HG02981 (cell line): ENCODE results near the gene SNTG2.
A peak's percentile ranks its signal among the peaks of the same experiment; 100 is the strongest.

Source experiments
- ATAC-seq: cut with Tn5 transposase; IDR thresholded peaks from one replicate; pipeline ENCODE4 v1.9.1; 2021; ENCODE audit warnings: mild to moderate bottlenecking, moderate library complexity; ENCODE audit not compliant: unreplicated experiment

Gene SNTG2

GRCh38 chr2:987789-988188 lies 37.1 kb downstream of the SNTG2 start:
- ATAC-seq, result no peak

DNA sequence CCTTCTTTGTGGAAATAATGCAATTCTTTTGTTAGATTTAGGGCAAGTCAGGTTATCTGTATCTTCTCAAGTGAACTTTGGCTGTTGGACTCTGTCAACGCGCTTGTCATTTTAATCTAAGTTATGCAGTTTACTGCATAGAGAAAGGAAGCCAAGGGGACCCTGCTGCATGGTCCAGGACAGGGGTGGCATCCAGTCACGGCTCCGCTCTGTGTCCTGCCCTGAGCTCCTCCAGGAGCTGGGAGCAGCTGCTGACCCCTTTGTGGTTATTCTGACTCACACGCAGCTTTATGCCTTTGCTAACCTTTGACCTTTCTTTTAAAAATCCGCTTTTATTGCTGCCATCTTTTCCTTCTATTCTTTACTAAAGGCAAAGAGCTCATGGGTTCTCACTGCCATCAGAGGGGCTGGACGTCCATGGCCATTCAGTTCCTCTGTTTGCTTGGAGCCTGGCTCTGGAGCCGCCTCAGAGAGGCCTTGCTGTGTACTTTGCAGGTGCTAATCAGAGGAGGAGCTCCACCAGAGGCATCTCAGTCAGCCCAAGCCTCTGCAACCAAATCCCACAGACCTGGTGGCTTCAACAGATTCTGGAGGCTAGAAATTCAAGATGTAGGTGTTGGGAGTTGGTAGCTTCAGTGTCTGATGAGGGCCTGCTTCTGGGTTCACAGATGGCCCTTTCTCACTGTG lies 39.3 kb downstream of the SNTG2 start:
- no peak for ATAC-seq

DNA sequence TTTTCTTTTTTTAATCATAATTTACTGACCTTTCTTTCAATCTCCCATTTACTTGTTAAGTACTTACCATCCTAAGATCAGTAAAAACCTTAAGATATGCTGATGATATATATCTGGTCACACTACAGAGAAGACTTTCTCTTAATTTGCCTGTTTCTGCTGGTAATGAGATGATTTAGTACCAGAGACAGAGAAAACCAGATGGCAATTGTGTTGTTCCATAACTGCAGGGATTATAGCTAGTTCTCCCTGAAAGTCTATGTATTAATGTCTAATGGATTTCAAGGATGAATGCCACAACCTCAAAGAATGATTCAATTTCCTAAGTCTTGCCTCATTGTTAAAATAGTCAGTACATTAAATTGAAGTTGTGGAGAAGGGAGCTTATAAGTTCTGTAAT lies 40.3 kb downstream of the SNTG2 start:
- no peak for ATAC-seq

- ATAC-seq, result no peak
Measured at GRCh38 chr2:1002350-1002749, 51.7 kb downstream of the SNTG2 start.

DNA sequence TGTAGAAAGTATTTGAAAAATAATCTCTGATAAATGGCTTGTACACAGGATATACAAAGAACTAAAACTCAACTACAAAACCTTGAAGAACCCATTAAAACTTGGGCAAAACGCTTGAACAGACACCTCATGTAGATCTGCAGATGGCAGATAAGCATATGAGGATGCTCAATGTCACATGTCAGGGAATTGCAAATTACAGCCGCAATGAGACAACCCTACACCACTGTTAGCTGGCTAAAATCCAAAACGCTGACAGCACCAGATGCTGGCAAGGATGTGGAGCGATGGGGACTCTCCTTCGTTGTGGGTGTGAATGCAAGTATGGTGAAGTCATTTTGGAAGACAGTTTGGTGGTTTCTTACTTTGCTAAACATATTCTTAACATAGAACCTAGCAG lies 53.7 kb downstream of the SNTG2 start:
- no peak for ATAC-seq

DNA sequence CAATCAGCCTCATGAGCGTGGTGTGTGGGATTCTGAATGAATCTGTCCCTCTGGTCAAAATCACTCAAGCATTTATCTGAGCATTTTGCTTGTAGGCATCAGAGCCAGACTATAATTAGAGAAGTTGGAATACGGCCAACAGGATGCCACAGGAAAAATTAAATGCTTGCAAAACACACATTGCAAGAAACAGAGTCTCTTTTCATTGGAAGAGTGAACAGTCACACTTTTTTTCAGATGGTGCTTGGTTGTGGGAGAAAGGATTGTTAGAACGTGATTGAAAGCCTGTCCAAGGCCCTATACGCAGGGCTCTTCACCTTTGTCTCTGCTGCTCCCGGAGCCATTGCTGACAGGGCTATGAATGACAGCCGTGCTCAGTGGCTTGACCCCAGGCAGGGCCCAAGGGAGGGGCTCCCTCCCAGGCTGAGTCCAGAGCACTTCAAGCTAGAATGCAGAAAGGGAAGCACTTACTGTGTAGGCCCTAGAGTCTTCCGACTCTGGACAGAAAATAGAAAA lies 59.8 kb downstream of the SNTG2 start:
- ATAC-seq, result no peak

GRCh38 chr2:1011006-1011405 lies 60.4 kb downstream of the SNTG2 start:
- no peak for ATAC-seq

DNA sequence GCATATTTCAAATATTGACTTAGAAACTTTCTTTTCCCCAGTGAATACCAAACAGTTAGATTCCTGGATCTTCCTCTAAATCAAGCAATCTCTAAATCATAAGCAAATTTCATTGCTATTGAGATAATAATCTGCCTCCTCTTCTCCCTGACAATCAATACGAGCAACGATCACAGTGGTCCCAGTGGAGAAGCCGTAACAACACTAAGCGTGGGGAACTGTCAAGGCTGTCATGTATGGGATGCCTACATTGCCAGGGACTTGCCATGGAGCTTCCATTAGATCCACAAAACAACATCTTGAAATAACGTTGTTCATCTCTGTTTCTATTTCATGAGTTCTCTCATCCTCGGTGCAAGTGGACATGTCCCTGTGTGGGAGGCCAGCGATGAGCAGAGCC lies 61.3 kb downstream of the SNTG2 start:
- ATAC-seq, result no peak

DNA sequence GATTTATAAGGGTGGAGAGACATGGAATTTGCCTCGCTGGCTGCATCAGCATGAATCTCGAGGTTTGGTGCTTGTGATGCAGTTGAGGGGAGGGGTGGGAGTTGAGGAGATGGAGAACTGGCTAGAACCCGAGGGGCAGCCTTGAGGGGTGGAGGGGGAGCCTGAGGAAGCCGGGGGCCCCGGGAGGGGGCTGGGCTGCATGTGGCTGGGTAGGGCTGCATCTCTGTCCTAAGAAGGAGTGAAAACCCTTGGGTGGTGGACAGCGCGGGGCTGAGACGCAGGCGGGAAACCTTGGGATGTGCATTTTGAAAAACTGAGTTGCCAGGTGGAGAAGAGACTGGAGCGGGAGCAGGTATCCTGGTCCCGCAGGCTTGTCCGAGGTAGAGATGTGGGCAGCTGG lies 64.2 kb downstream of the SNTG2 start:
- ATAC-seq, result no peak

DNA sequence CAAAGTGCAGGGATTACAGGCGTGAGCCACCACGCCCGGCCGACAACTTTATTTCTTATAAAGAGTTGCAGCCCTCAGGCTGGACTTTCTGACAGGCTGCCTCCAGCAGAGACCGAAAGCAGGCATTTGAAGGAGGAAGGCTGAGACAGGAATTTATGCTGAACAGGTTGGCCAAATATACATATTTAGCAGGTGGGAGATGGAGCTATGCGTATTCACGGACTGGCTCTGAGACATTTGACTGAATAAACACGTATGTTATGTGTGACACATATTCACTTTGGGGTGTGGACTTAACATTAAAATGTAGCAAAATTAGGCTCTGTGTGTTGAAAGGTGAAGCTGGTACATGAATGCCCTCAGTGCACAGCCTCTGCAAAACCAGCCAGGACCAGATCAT lies 65.9 kb downstream of the SNTG2 start:
- ATAC-seq, result no peak

DNA sequence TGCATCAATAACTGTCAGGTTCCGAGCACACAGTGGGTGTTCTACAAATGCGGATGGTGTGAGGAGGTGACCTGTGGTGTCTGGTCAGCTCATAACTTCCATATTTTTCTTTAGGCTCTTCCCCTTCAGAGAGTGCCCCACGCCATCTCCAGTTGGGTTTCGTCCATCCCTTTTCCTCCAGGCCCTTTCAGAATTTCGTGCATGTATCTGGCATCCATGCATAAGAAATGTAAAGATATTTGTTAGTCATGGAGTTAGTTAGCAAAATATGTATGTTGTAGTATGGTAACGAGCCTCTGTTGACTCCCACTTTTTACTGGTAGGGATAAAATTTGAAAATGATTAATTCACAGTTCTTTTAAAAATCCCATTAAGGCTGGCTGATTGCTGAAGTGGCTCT lies 67.2 kb downstream of the SNTG2 start:
- no peak for ATAC-seq

DNA sequence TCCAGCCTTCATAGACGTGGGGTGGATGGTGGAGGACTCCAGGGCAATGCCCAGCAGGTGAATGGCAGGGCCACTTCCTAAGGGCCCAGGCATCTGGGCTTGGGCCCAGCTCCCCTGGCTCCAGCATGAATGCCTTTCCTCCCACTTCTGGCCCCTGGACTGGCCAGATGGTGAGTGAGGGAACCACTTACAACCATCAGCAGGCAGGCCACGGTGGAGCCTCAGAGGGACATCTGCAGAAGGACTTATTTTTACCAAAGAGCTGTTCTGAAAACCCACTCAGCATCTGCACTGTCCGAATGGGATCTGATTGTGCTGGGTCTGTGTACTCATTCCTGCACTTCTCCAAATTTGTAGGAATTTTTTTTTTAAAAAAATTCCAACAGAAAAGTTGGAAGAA lies 69.6 kb downstream of the SNTG2 start:
- ATAC-seq, result no peak

- no peak for ATAC-seq
Measured at GRCh38 chr2:1022178-1022577, 71.5 kb downstream of the SNTG2 start.

GRCh38 chr2:1024981-1025380 lies 74.3 kb downstream of the SNTG2 start:
- ATAC-seq, result no peak

DNA sequence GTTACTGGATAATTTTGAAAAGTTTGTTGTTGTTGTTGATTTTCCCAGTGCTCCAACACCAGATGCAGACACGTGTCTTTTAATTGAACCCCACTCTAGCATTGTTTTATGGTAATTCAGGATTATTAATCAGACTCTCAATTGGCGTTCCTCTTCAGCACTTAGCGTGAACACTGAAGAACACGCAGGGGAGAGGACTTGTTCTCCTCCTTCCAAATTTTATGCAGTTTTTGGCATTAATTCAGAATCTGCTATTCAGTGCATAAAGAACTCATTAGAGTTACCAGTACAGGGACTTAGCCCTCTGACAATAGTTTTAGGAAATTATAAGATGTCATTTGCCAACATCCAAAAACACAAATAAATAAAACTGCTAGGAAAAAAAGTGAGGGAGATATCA lies 75.5 kb downstream of the SNTG2 start:
- no peak for ATAC-seq

DNA sequence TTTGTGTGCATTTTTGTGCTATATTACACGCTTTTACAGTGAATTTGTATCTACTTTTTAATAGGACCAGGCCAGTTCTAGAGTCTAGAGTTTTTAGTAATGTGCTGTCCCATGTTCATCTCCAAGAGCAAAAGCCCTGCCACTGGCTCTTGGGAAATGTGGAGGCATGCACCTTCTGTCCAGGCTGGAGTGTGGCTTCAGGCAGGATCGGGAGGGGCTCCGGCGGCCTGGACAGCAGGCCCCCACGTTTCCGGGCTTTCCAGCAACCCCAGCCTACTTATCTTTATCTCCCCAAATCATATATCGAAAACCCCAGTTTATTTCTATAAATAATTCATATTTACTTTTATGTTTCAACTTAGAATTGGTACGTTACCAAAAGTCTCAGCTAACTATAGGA lies 78.2 kb downstream of the SNTG2 start:
- ATAC-seq, result no peak

- ATAC-seq, result no peak
Measured at GRCh38 chr2:1032030-1032429, 81.4 kb downstream of the SNTG2 start.

DNA sequence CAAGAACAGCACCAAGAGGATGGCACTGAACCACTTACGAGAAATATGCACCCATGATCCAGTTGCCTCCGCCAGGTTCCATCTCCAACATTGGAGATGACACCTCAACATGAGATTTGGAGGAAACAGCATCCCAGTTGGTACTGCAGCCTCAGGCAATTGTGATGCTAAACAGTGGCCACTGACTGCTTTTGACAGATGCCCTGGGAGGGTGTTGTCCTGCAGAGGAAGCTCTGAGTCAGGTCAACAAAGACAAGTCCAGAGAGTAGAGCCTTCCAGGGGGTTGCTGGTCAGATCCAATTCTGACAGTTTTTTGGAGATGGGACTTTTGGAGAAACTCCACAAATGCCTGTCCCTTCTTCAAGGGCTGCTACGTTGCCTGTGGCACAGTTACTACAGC lies 82.4 kb downstream of the SNTG2 start:
- ATAC-seq, result no peak

GRCh38 chr2:1037066-1037465 lies 86.4 kb downstream of the SNTG2 start:
- ATAC-seq, result no peak

DNA sequence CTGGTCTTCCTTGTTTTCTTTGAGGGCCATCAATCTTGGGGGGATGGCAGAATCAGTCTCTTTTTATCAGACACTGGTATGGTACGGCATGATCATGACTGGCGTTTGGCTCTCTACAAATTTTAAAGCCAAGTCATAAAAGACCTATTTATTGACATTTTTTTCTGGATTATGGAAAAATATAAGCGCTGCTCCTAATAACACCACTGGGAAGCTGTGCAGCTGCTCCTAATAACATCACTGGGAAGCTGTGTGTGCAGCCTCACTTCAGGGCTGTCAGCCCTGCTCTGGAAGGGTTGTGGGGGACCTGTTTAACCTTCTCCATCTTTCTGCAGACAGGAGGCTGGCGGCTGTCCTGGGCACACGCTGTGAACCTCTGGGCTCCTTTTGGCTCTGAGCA lies 88.9 kb downstream of the SNTG2 start:
- ATAC-seq, result no peak

GRCh38 chr2:1041012-1041805 lies 90.6 kb downstream of the SNTG2 start:
- no peak for ATAC-seq

GRCh38 chr2:1045109-1045508 lies 94.5 kb downstream of the SNTG2 start:
- ATAC-seq, result peak; percentile 84
